ENCODE results near the gene DIO3.

GRCh38 chr14:101540481-101541462 lies 20.5 kb upstream of the DIO3 start:
- TF ChIP-seq, protein P1, sequence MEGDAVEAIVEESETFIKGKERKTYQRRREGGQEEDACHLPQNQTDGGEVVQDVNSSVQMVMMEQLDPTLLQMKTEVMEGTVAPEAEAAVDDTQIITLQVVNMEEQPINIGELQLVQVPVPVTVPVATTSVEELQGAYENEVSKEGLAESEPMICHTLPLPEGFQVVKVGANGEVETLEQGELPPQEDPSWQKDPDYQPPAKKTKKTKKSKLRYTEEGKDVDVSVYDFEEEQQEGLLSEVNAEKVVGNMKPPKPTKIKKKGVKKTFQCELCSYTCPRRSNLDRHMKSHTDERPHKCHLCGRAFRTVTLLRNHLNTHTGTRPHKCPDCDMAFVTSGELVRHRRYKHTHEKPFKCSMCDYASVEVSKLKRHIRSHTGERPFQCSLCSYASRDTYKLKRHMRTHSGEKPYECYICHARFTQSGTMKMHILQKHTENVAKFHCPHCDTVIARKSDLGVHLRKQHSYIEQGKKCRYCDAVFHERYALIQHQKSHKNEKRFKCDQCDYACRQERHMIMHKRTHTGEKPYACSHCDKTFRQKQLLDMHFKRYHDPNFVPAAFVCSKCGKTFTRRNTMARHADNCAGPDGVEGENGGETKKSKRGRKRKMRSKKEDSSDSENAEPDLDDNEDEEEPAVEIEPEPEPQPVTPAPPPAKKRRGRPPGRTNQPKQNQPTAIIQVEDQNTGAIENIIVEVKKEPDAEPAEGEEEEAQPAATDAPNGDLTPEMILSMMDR (conservative IDR thresholded peaks at IDR 0.05; ENCODE audit: low read length), result no peak
- no peak for TF ChIP-seq EZH2phosphoT487 (IDR thresholded peaks at IDR 0.05; ENCODE audit: borderline replicate concordance, low read depth, low read length)
